ENCODE measurements around the gene PARP16.
"Not testable (repeated sequence)": the region's sequence is repeated elsewhere in the genome, so short reads cannot be mapped to it uniquely, and the experiment has no call there.

Gene PARP16

DNA sequence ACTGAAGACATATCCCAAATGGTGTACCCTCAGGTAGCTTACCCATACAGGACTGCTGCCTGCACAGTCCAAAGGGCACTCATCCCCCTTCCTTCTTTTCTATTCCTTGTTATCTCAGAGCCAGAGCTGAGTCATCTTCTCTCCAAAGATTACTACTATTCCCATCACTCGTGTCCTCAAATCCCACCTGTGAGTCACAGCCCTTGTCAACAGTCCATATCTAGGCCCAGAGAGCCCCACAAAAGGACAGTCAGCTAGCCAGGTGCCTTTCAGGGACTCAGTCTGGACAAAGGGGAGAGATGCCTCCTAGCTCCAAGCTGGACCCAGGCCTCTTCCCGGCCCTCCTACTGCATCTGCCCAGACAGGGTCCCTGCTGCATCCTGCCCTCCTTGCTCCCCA, 11.0 kb downstream of the PARP16 start:
- no peak for DNase-seq (ENCODE audit: low read depth in 2 of 2)

- no peak for DNase-seq (ENCODE audit: low read depth in 2 of 2)
Observed at GRCh38 chr15:65275104-65275727, 11.5 kb downstream of the PARP16 start.

DNA sequence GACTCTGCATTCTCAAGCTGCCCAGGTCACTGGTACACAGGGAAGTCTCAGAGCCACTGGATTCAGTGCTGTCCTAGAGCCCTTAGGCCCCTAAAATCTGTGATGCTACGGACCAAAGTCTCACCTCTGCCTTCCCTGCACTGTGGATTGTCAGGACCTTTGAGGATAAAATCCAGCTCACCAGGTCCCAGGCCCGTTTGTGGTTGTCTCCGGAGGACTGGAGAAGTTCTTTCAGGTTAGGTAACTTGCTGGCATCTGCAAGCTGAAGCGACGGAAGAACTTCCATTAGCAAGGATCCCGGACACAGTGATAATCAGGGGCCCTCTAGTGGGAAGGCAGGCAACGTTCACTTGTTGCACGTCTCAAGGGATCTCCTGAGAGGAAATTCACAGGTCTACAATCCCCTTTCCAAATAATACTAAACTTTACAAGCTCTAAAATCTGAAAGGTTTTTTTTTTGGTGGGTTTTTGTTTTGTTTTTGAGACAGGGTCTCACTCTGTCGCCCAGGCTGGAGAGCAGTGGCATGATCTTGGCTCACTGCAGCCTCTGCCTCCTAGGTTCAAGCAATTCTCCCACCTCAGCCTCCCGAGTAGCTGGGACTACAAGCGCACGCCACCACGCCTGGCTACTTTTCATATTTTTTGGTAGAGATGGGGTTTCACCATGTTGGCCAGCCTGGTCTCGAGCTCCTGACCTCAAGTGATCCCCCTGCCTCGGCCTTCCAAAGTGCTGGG, 15.7 kb downstream of the PARP16 start:
- not testable (repeated sequence) for DNase-seq (ENCODE audit: low read depth in 2 of 2)

DNA sequence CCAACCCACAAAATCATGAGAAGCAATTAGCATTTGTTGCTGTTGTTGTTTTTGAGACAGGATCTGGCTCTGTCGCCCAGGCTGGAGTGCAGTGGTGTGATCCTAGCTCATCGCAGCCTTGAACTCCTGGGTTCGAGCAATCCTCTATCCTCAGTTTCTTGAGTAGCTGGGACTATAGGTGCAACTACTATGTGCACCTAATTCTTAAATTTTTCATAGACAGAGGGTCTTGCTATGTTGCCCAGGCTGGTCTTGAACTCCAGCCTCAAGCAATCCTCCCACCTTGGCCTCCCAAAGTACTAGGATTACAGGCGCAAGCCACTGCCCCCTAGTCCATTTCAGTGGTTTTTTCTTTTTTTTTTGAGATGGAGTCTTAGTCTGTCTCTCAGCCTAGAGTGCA, 18.3 kb downstream of the PARP16 start:
- no peak for DNase-seq (ENCODE audit: low read depth in 2 of 2)

DNA sequence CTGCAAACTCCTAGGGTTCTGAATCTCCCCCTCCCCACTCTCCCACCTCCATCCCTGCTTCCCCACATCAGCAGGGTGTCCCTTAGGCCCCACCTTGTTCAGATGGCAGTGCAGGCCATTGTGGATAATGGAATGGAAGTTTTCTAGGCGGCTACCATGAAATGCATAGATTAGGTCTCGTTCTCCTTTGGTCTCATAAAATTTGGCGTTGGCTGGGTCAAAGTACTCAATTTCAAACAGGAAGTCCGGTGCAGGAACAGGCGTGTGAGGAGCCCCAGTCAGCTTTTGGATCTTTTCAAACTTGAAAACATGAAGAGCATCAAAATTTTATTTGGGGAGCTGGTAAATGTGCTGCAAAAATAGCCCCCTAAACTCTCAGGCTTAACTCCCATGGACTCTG, 20.2 kb downstream of the PARP16 start:
- no peak for DNase-seq (ENCODE audit: low read depth in 2 of 2)

DNA sequence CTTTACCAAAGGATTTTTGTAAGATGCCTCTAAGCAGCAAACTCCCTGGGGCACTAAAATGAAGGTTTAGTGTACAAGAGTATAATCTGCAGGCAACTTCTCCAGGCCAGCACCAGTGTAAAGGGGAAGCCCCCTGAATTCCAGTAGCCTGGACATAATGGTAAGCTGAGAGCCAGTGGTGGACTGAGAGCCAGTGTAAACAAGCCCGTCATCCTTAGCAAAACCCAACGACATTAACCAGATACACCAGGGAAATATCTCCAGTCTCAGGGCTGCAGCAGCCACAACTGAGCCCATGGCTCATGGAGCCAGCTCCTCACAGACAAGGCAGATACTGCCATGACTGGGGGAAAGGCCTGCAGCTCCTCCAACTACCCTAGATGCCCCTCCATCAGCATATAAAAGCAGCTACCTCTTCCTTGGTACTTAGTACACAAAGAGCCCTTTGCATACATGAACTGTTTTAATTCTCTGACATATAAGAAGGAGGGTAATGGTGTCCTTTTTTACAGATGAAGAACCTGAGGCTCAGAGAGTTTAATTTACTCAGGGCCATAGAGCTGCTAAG, 21.7 kb downstream of the PARP16 start:
- DNase-seq (ENCODE audit: low read depth in 2 of 2), result no peak

DNA sequence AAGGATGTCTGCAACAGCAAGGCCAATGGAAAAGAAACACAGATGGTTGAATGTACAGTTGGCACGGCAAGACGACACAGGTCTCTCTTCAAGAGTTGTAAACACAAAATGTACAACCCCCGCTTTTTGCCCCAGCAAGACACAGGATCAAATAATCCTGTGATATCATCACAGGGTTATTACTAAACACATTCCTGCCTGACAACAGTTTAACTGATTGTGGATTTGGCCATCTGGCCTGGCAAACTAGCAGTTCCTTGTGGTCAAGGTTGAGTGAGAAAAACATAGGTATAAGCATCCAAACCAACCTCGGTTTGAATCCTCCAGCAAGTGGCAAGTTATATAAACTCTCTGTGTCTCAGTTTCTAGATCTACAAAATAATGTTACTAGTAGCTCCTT, 23.4 kb downstream of the PARP16 start:
- DNase-seq (ENCODE audit: low read depth in 2 of 2), result no peak

DNA sequence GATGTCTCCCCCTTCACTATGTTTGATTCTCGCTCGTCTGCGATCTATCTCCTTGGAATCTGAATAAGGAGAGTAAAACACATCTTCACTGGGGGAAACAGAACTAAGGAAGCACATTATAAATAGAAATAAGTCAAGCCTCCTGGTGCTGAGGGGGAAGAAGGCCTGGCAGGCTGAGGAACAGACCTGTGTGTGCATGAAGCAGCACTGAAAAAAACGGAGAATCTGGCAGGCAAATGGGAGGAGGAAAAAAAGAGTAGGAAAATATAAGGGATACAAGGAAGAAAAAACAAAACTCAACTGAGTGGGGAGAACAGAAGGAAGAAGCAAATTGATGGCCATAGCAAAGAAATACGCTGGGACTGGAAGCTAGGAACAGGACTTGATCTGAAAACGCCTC, 25.7 kb downstream of the PARP16 start:
- DNase-seq (ENCODE audit: low read depth in 2 of 2), result no peak

DNA sequence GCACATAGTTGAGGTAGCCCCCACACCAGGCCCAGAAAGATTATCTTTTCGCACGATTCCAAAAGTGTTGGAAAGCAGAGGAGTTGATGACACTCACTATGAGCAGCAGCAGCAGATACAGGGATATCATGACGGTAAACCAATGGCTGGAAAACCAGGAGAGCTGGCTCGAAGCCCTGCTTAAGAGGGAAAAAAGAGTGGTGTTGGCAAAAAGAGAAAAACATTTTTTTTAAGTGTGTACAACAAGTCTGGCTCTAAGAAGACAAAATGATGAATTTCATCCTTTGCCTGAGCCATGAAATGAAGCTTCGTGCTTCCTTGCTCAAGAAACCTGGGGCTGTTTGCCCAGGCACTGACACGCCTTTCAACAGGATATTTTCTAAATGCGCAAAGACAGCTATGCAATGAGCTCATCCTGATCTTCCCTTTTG, 27.3 kb downstream of the PARP16 start:
- no peak for DNase-seq (ENCODE audit: low read depth in 2 of 2)

DNA sequence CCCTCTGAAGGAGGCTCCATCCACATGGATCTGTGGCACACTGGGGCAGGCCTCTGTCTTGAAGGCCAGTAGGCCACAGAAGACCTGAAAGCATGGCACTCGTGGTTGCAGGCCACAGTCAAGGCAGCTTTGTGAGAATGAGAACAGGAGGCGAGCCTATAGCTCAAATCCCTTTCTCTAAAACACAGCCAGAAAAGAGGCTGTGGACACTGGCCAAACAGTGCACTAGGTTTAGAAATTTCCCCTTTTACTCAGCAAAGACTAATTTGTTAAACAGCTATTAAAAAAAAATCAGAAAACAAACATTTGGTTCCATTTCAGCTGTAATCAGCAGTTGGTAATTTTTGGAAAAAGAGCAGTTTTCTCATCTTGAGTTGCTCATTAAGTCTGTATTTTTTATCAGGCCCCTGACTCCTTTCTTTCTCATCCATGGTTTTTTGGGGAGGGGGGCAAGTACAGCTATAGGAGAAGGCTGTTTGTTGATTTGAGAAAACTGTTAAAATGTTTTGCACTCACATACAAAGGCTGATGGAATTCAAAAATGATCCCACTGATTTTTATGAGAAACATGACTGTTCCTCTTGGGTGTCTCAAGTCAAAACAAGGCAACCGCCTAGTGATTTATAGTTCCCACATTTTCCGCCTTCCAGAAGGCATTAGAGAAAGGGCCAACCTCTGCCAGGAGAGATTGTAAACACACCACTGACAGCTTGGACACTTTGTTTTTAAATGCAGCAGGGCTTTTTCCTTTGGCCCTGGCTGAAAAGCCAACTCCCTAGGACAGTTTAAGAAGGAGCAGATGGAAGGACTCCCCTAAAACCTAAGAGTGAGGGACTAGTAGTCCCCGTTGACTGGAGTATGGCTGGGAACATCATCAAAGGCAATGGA, 28.1 kb downstream of the PARP16 start:
- DNase-seq (ENCODE audit: low read depth in 2 of 2), result no peak

DNA sequence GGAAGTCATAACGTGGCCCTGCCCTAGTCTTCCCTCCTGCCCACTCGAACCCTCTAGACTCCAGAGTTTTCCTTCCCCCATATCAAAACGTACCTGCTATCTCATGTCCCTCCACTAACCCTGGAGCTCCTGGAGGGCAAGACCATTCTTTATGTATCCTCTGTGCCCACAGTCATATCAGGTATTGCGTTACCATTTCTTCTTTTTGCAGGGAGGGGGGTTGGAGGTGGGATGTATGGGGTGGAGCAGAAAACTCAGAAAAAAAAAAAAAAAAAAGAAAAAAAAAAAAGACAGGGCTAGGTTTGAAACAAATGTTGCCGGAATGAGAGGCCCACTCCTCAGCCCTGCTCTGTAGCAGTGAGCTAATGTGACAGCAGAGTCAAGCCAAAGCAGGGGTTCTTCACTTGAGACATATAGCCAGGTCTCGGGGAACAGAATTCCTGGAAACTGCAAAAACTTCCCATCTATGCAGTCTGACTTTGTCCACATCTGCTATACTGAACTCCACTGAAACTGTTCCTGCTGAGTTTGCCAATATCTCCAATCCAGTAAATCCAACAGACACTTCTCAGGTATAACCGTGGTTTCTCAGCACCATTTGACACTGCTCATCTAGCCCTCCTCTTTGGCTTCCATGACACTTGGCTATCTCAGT, 31.1 kb downstream of the PARP16 start:
- no peak for DNase-seq (ENCODE audit: low read depth in 2 of 2)

DNA sequence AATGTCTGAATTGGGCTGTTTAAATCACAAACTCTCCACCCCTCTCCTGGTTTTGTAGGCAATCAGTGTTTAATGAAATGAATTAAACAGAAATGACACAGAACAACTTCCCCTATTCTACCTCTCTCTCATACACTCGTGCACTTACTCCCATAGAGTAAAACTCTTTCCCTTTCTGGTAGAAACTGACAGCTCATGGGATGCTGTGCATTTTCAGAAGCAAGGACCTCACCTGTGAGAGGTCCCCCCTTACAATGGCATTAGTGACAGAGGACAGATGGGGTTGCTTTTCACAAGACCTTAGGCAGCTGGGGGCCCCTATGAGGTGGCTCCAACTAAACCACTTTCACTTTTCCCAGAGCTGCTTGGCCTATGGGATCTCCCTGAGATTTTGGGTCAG, 31.9 kb downstream of the PARP16 start:
- no peak for DNase-seq (ENCODE audit: low read depth in 2 of 2)

- no peak for DNase-seq (ENCODE audit: low read depth in 2 of 2)
Observed at GRCh38 chr15:65254356-65254755, 32.3 kb downstream of the PARP16 start.

GRCh38 chr15:65249641-65250040, 37.0 kb downstream of the PARP16 start:
- DNase-seq (ENCODE audit: low read depth in 2 of 2), result peak; percentile 70 to 73

DNA sequence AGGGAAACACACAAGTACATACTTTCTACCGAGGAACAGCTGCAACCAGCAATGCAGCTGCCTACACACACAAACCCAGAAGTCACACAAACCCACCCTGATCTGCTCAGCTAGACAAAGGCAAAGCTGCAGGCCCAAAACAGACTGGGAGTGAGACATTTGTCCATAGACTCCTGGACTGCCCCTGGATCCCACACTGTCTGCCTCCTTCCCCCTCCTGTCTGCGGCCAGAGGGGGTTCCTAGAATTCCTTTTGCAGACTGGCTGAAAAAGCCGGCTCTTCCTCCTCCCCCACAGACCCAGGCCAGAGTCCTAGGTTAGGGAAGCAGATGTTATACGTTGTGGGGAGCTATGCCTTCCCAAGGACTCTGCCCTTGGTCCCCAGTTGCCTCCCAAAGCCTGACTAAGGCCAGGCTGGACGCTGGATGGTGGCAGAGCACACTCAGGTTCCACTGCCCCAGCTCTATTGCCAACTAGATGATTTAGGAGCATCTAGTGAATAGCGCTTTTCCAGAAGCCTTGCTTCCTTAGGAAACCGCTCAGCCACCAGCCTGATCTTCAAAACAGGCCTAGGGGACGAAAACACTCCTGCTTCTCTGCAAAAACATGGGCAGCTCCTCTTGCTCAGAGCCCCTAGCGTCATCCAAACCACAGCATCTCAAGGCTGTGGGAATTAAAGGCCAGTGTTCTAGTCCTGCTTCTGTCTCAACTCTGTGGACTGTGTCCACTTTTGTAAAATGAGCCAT, 38.0 kb downstream of the PARP16 start:
- DNase-seq (ENCODE audit: low read depth in 2 of 2), result no peak

DNA sequence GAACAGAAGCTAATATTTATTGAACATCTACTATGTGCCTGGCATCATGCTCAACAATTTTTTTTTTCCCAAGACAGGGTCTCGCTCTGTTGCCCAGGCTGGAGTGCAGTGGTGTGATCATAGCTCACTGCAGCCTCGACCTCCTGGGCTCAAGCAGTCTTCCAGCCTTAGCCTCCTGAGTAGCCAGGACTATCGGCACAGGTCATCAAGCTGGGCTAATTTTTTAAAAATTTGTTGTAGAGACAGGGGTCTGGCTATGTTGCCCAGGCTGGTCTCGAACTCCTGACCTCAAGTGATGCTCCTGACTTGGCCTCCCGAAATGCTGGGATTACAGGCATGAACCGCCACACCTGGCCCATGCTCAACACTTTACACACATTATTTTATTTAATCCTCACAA, 39.7 kb downstream of the PARP16 start:
- no peak for DNase-seq (ENCODE audit: low read depth in 2 of 2)

DNA sequence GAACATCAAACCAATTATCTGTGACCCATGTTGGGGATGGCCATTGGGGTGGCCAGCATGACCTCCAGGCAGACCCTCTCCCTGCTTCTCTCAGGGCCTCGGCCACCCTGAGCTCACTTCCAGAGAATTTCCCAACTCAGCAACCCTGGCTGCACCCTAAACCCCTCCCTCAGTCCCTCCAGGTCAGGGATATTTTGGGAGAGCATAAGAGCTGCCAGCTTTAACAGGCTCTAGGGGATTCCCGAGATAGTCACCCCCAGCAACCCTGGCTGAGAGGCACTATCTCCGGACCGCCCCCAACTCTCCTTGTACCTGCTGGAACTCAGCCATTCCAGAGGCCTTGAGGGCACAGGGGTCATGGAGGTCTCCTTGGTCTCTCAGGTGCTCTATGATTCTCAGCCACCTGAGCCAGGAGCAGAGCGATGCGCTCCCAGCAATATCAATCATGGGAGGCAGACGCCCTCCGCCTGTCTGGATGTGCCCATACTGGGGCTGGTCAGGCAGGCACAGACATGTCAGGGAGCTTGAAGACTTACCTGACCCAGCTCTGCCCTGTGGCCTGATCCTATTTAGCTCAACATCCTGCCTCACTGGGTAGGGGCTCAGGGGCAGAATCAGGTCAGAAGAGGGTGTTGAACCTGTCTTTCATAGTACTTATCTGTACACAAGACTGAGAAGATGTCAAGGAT, 40.5 kb downstream of the PARP16 start:
- DNase-seq (ENCODE audit: low read depth in 2 of 2), result no peak

DNA sequence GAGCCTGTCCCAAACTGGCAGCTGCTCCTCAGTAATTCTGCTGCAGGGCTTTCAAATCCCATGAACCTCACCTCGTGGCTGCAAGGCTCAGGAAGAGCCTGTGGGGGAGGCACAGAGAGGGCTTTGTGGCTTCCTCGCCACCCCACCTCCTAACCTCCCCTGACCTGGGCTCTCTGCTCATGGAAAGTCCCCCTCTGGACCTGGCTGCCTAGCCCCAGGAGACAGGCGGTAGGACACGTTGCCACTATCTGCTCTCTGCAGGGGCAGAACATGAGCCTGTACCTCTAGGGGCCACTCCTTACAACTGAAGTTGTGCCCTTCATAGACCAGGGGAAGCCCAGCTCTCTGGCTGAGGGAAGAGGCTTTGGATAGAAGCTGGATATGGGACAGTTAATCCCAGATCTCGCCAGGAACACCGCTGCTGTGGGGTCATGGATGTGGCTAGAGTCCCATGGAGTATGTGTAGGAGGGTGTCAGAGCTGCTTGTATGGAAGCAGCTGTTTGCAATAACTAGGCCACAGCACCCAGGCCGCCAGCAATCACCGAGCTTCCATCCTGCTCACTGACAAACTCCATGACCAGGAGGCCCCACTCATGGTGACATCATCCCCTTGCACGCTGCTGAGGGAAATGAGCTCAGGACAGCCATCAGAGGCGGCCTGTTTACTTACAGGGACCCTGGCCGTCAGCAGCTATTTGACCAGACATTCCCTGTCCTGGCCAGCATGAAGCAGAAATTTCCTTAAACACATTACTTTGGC, 41.4 kb downstream of the PARP16 start:
- no peak for DNase-seq (ENCODE audit: low read depth in 2 of 2)

GRCh38 chr15:65244638-65245037, 42.0 kb downstream of the PARP16 start:
- DNase-seq (ENCODE audit: low read depth in 2 of 2), result no peak

DNA sequence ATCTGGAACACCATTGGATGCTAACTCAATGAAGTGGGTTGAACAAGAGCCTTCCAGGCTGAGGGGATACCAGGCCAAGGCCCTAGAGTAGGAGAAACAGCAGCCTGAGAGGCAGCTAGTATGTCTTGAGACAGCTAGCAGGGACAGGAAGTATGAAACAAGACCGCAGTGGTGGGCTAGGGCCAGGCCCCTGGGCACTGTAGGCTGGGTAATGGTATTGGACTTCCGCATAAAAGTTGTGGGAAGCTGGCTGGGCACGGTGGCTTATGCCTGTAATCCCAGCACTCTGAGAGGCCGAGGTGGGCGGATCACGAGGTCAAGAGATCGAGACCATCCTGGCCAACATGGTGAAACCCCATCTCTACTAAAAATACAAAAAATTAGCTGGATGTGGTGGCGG, 50.2 kb downstream of the PARP16 start:
- DNase-seq (ENCODE audit: low read depth in 2 of 2), result not testable (repeated sequence)

Measured in stimulated activated CD4-positive, alpha-beta T cell treated with anti-CD3 and anti-CD28 coated beads, Interleukin-15, amount 100 ng/mL, for 48 hours (primary cell).